ENCODE data around the gene RNF167. TPM values are rescaled to one million over a fixed set of nuclear protein-coding genes. Genes with fewer than 3 reads are reported as not detected.

The RNF167 gene
- total and polyA plus RNA-seq, 12 donors: 65.0 to 202 (median 85.5) TPM

DNA sequence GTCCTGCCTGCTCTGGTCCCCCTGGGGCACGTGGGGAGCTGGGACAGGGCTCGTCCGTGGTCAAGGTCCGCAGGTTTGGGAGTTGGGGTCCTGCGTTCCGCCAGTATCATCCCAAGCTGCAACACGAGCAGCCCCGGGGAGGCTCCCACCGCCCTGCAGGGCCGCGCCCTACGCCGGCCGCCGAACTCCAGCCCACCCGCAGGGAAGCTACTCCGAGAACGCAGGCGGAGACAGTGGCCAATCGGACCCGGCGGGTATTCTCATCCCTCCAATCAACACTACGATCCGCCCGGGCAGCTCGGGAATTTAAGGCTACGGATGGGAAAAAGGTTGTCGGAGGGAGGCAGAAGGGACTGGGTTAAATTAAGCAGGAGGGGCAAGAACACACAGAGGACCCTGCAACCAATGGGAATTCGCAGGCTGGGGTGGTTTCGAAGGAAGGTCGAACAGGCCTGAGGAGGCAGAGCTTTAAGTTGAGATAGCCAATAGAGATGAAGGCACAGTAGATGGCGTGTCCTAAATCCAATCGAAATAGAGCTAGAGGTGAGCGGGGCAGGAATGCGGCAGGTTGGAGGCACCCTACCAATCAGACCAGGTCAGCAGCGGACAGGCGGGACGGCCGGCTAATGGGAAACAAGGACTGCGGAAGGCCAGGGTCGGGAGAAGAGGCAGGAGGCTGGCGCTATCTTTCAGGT, 26.9 kb downstream of the RNF167 start:
- peaks cover 0 to 49% (median 13%) of the 10 kb centered on the region in 9 donors for H3K36me3 ChIP-seq
- TF ChIP-seq CTCF (IDR thresholded peaks at IDR 0.05): no peak
- H3K9me3 ChIP-seq: no peaks in the 10 kb centered on the region
- H3K4me1 ChIP-seq: peaks cover 11 to 45% (median 34%) of the 10 kb centered on the region in 9 donors
- H3K27ac ChIP-seq: peak overlapping the region; percentile 89 to 97 (median 96)
- no peaks in the 10 kb centered on the region for H3K27me3 ChIP-seq
- WGBS, 2 donors: 0% methylated on average over 42 of the region's 42 CpGs
- intact Hi-C loops (cut with DNase I): loop anchor here in 7 of 10 donors (1.0 to 5.0 kb wide), 9 partner anchors 17 to 60 kb away; partner anchors contain the start of genes PFN1 (in 2 of the 7), CAMTA2 (in 1 of the 7), INCA1 (in 1 of the 7) and KIF1C (in 1 of the 7)
- peak; percentile 96 to 99 for DNase-seq
- ATAC-seq: peak; percentile 88 to 95 (median 92)
- peak overlapping the region; percentile 53 to 82 (median 72) for H3K4me3 ChIP-seq

GRCh38 chr17:4967539-4968485, 27.7 kb downstream of the RNF167 start, which contains the start of gene SPAG7:
SPAG7 (minus strand) TSS chr17:4967817; CDS start chr17:4967804, 13 bp downstream.
- Histone ChIP-seq H3K4me3 (peak within 1 kb of the TSS; percentile 53 to 82 (median 72)), H3K27ac (peak within 1 kb of the TSS; percentile 89 to 97 (median 96)), H3K27me3 (no peaks in the 10 kb centered on the region), H3K4me1 (peaks cover 11 to 50% (median 41%) of the 10 kb centered on the region in 9 donors), H3K36me3 (peaks cover 0 to 56% (median 15%) of the 10 kb centered on the region in 9 donors), H3K9me3 (no peaks in the 10 kb centered on the region)
- WGBS, 2 donors: 1 to 2% methylated on average over 66 of the region's 66 CpGs
- peak in 3 of 9 donors; percentile 16 to 41 (median 29) for TF ChIP-seq CTCF (IDR thresholded peaks at IDR 0.05)
- intact Hi-C loops (cut with DNase I): loop anchor here in 7 of 10 donors (1.0 to 5.0 kb wide), 9 partner anchors 18 to 61 kb away; partner anchors contain the start of genes PFN1 (in 2 of the 7), CAMTA2 (in 1 of the 7), INCA1 (in 1 of the 7) and KIF1C (in 1 of the 7)
- DNase-seq (peak; percentile 92 to 94), ATAC-seq (peak; percentile 78 to 91 (median 86))

- 23 to 36% methylated on average over 21 to 23 of the region's 23 CpGs for WGBS, 2 donors
- H3K9me3 ChIP-seq: no peaks in the 10 kb centered on the region
- H3K4me3 ChIP-seq: peak overlapping the region; percentile 41 to 82 (median 72)
- DNase-seq (no peak), ATAC-seq (no peak)
- H3K27ac ChIP-seq: peak overlapping the region; percentile 88 to 97 (median 96)
- no peaks in the 10 kb centered on the region for H3K27me3 ChIP-seq
- intact Hi-C loops (cut with DNase I): loop anchor here in 2 of 10 donors (1.0 to 5.0 kb wide), 2 partner anchors 29 to 61 kb away; no protein-coding TSS in a partner anchor
- H3K4me1 ChIP-seq: peaks cover 14 to 57% (median 44%) of the 10 kb centered on the region in 9 donors
- H3K36me3 ChIP-seq: peaks cover 0 to 61% (median 22%) of the 10 kb centered on the region in 9 donors
- TF ChIP-seq CTCF (IDR thresholded peaks at IDR 0.05): no peak
These were observed 28.5 kb downstream of the RNF167 start for GRCh38 chr17:4968486-4969046.

Data from heart right ventricle (tissue), 16 donors.